HCT116 (cell line): ENCODE data around the gene KCNH6. TPM values are rescaled to one million over a fixed set of nuclear protein-coding genes. Genes with fewer than 3 reads are reported as not detected.

Source experiments
- ATAC-seq: fragments of 200-7000 bp; cut with Tn5 transposase; 2 replicates; pipeline ENCODE4 v1.9.1; 2020; ENCODE audit warnings: mild to moderate bottlenecking, moderate library complexity
- BruUV-seq: library from RNA; stranded (reverse); fragments of 400-500 nt; replicated peaks from 2 replicates; lab custom pipeline; 2021; lab: Mats Ljungman, UMichigan
- CTCF ChIA-PET: fragments of 300-600 bp; sonication (Branson Sonifier 250); formaldehyde crosslinking; loops from one replicate; lab custom pipeline; 2021; ENCODE audit warnings: antibody characterized with exemption; lab: Charles Lee
- POLR2A ChIA-PET: fragments of 300-600, 350-600 bp; sonication (Branson Sonifier 250); formaldehyde crosslinking; loops from one replicate; lab custom pipeline; 2021; ENCODE audit warnings: antibody characterized with exemption; lab: Charles Lee
- RAD21 ChIA-PET, 2 experiments: fragments of 300-600 bp; sonication (Branson Sonifier 250); formaldehyde crosslinking; loops; one replicate each; lab custom pipeline; 2023; ENCODE audit warnings: low total read pairs in 2 of 2; ENCODE audit not compliant: uncharacterized antibody in 2 of 2, unreplicated experiment in 2 of 2, low non-redundant PET in 1 of 2; lab: Charles Lee
- DNase-seq: peaks from one replicate; pipeline ENCODE4 v3.0.0-alpha.2; 2010; ENCODE audit warnings: low read depth, low spot score
- H2AFZ ChIP-seq: fragments of 200-600 bp; shearing (Covaris generic), sonication (generic); 2 replicates; pipeline ENCODE4 v1.6.1; 2017; ENCODE audit warnings: low read depth, mixed run types, mixed read lengths, antibody characterized with exemption, low read length; ENCODE audit not compliant: poor library complexity, severe bottlenecking
- H3K27ac ChIP-seq: 2 replicates; pipeline ENCODE4 v1.5.1; 2012; ENCODE audit warnings: low read depth, low read length
- H3K27me3 ChIP-seq: fragments of 200-600 bp; sonication (generic); 2 replicates; pipeline ENCODE4 v1.6.1; 2016; ENCODE audit warnings: mixed run types, low read length, mixed read lengths; ENCODE audit not compliant: insufficient read depth
- H3K36me3 ChIP-seq, 2 experiments: fragments of 200-500 bp in 1 of 2; fragments of 200-600 bp in 1 of 2; sonication (Bioruptor generic) in 1 of 2; sonication (generic) in 1 of 2; 2 replicates each; pipeline versions ENCODE4 v1.5.1 to v1.6.1; 2014 to 2016; ENCODE audit warnings: low read length in 2 of 2, inconsistent platforms in 1 of 2, mixed read lengths in 1 of 2, mixed run types in 1 of 2; ENCODE audit not compliant: insufficient read depth in 2 of 2, control insufficient read depth in 1 of 2
- H3K4me1 ChIP-seq, 2 experiments: fragments of 200-600 bp in 1 of 2; sonication (generic) in 1 of 2; 2 replicates each; pipeline versions ENCODE4 v1.5.1 to v1.6.1; 2012 to 2017; ENCODE audit warnings: low read length in 2 of 2, inconsistent platforms in 1 of 2, mild to moderate bottlenecking in 1 of 2, mixed read lengths in 1 of 2, mixed run types in 1 of 2, moderate library complexity in 1 of 2; ENCODE audit not compliant: insufficient read depth in 2 of 2, control insufficient read depth in 1 of 2
- H3K4me2 ChIP-seq: fragments of 200-600 bp; sonication (generic); 2 replicates; pipeline ENCODE4 v1.6.1; 2017; ENCODE audit warnings: mixed run types, low read length, mixed read lengths
- H3K4me3 ChIP-seq, 2 experiments: fragments of 200-600 bp in 1 of 2; sonication (generic) in 1 of 2; replicated peaks in 1 of 2; 2 replicates each; pipeline ENCODE4 v1.5.1; 2011 to 2016; ENCODE audit warnings: low read length in 2 of 2, control low read depth in 1 of 2, low read depth in 1 of 2, mild to moderate bottlenecking in 1 of 2, mixed read lengths in 1 of 2, mixed run types in 1 of 2
- H3K79me2 ChIP-seq: fragments of 200-600 bp; sonication (generic); 2 replicates; pipeline ENCODE4 v1.6.1; 2017; ENCODE audit warnings: mild to moderate bottlenecking, mixed run types, low read length, moderate library complexity, mixed read lengths; ENCODE audit not compliant: insufficient read depth
- H3K9ac ChIP-seq: fragments of 200-600 bp; sonication (generic); 2 replicates; pipeline ENCODE4 v1.6.1; 2016; ENCODE audit warnings: low read length, mixed read lengths
- H3K9me2 ChIP-seq: fragments of 200-600 bp; sonication (generic), shearing (Covaris generic); 2 replicates; pipeline ENCODE4 v1.6.1; 2017; ENCODE audit warnings: mixed run types, mild to moderate bottlenecking, moderate library complexity; ENCODE audit not compliant: insufficient read depth
- H3K9me3 ChIP-seq, 2 experiments: fragments of 200-500 bp in 1 of 2; fragments of 200-600 bp in 1 of 2; sonication (Bioruptor generic) in 1 of 2; sonication (generic) in 1 of 2; 2 replicates each; pipeline ENCODE4 v1.6.1; 2014 to 2017; ENCODE audit warnings: low read length in 2 of 2, mixed read lengths in 2 of 2, inconsistent platforms in 1 of 2, low read depth in 1 of 2, mild to moderate bottlenecking in 1 of 2, mixed run types in 1 of 2, moderate library complexity in 1 of 2; ENCODE audit not compliant: control insufficient read depth in 1 of 2, insufficient read depth in 1 of 2
- H4K20me1 ChIP-seq: fragments of 200-600 bp; sonication (generic), shearing (Covaris generic); 2 replicates; pipeline ENCODE4 v1.6.1; 2017; ENCODE audit warnings: mixed run types, mild to moderate bottlenecking, moderate library complexity; ENCODE audit not compliant: insufficient read depth
- CBX3 ChIP-seq: IDR thresholded peaks from 2 replicates; pipeline ENCODE4 v1.6.1; 2012; ENCODE audit warnings: low read depth
- EZH2 ChIP-seq: fragments of 200-600 bp; sonication (generic); IDR thresholded peaks from 2 replicates; pipeline ENCODE4 v1.6.1; 2017; ENCODE audit warnings: antibody characterized with exemption, mixed run types
- EZH2phosphoT487 ChIP-seq: fragments of 200-600 bp; IDR thresholded peaks from 2 replicates; pipeline ENCODE4 v1.6.1; 2018; ENCODE audit warnings: antibody characterized with exemption, borderline replicate concordance
- MAX ChIP-seq: IDR thresholded peaks from 2 replicates; pipeline ENCODE4 v1.6.1; 2012
- POLR2AphosphoS5 ChIP-seq: IDR thresholded peaks from 2 replicates; pipeline ENCODE4 v1.6.1; 2011; ENCODE audit warnings: mild to moderate bottlenecking, low read depth, low read length, moderate library complexity
- SIN3A ChIP-seq: IDR thresholded peaks from 2 replicates; pipeline ENCODE4 v1.6.1; 2012; ENCODE audit warnings: low read depth
- SRF ChIP-seq: IDR thresholded peaks from 2 replicates; pipeline ENCODE4 v1.6.1; 2012; ENCODE audit warnings: low read depth
- YY1 ChIP-seq: IDR thresholded peaks from 2 replicates; pipeline ENCODE4 v1.6.1; 2011; ENCODE audit warnings: low read length, low read depth, moderate library complexity, mild to moderate bottlenecking; ENCODE audit not compliant: insufficient replicate concordance; ENCODE audit errors: extremely low read depth
- ZBTB33 ChIP-seq: IDR thresholded peaks from 2 replicates; pipeline ENCODE4 v1.6.1; 2011; ENCODE audit warnings: mild to moderate bottlenecking, low read length, moderate library complexity; ENCODE audit not compliant: insufficient replicate concordance; ENCODE audit errors: extremely low read depth
- ZFX ChIP-seq: fragments of 450-650 bp; IDR thresholded peaks from 2 replicates; pipeline ENCODE4 v1.6.1; 2017
- intact Hi-C: fragments of 100-400 bp; cut with micrococcal nuclease; formaldehyde crosslinking; loops from 2 replicates; pipeline ENCODE4 v1.10.0; 2022
- total RNA-seq: library from RNA; stranded (reverse); gene quantifications from one replicate; pipeline ENCODE4 v1.2.1, GENCODE V29; 2021; ENCODE audit not compliant: unreplicated experiment

KCNH6 gene
- total RNA-seq, 1 experiment from 2014 or later = not detected

- TF ChIP-seq EZH2phosphoT487 (no peak), POLR2AphosphoS5 (peak; percentile 51; the same call in 1 of the 2 replicates), CBX3 (no peak)
Measured at GRCh38 chr17:63476854-63477479, 46.2 kb upstream of the KCNH6 start, which contains the start of gene ACE (continued).

GRCh38 chr17:63477480-63478440, 45.4 kb upstream of the KCNH6 start:
- RAD21 ChIA-PET = interaction anchor here (0.6 to 3.6 kb wide), 8 partner anchors 32 to 135 kb away, joined by 3 to 21 read pairs (median 9); partner anchors contain the start of gene CYB561 (in 1 of the 2)
- no peak for DNase-seq
- H3K9ac ChIP-seq = peak overlapping the region; percentile 60

More at GRCh38 chr17:63477480-63478440, 45.4 kb upstream of the KCNH6 start:
- peak overlapping the region; percentile 30; the same call in 1 of the 2 replicates for H3K27ac ChIP-seq
- CTCF ChIA-PET = interaction anchor here (0.8 to 5.7 kb wide), 19 partner anchors 8 to 887 kb away, joined by 3 to 92 read pairs (median 8); no protein-coding TSS in a partner anchor
- no peaks in the 10 kb centered on the region for H3K27me3 ChIP-seq
- H3K9me3 ChIP-seq = no peaks in the 10 kb centered on the region
- H3K4me3 ChIP-seq = peak overlapping the region; percentile 39 to 60
- no peaks in the 10 kb centered on the region for H3K79me2 ChIP-seq
- H2AFZ ChIP-seq = peak overlapping the region; percentile 96
- POLR2A ChIA-PET = interaction anchor here (0.7 to 1.3 kb wide), 3 partner anchors 9 to 52 kb away, joined by 3 to 6 read pairs (median 5); no protein-coding TSS in a partner anchor
- intact Hi-C loops = loop anchor here (2.0 kb wide), 1 partner anchor 31 kb away; the partner anchor contains the start of gene CYB561
- no peaks in the 10 kb centered on the region for H3K9me2 ChIP-seq
- no peaks in the 10 kb centered on the region for H4K20me1 ChIP-seq
- ATAC-seq = peak; percentile 31
- BruUV-seq = no TSS peak
- H3K4me1 ChIP-seq = peaks cover 13 to 41% of the 10 kb centered on the region in 2 experiments
- TF ChIP-seq SRF (no peak), ZFX (no peak; the same call in 1 of the 2 replicates), MAX (no peak; the same call in 1 of the 2 replicates), ZBTB33 (no peak), EZH2 (no peak), SIN3A (no peak), YY1 (no peak)
- H3K36me3 ChIP-seq = no peaks in the 10 kb centered on the region
- H3K4me2 ChIP-seq = peak overlapping the region; percentile 88
